Kidney epithelial cell (primary cell): ENCODE results near the gene MLIP. TPM values are rescaled to one million over a fixed set of nuclear protein-coding genes. Genes with fewer than 3 reads are reported as not detected.
A peak's percentile ranks its signal among the peaks of the same experiment; 100 is the strongest.

Source experiments
- DNase-seq: peaks from one replicate; pipeline ENCODE4 v3.0.0-alpha.2; 2010; ENCODE audit warnings: low read depth
- H3K27me3 ChIP-seq: 2 replicates; pipeline ENCODE4 v1.6.0; 2011; ENCODE audit warnings: low read length; ENCODE audit not compliant: control insufficient read depth, insufficient read depth
- H3K36me3 ChIP-seq: 2 replicates; pipeline ENCODE4 v1.5.1; 2011; ENCODE audit warnings: low read length; ENCODE audit not compliant: control insufficient read depth, insufficient read depth
- H3K4me3 ChIP-seq: 2 replicates; pipeline ENCODE4 v1.5.1; 2011; ENCODE audit warnings: low read depth, mild to moderate bottlenecking, control low read depth, low read length
- total RNA-seq: library from RNA; depleted of rRNA; stranded (reverse); fragments of >200 nt; gene quantifications from 2 replicates; pipeline ENCODE4 v1.2.3, GENCODE V29; 2015
- TF ChIP-seq, protein P1 (sequence below): IDR thresholded peaks from 2 replicates; pipeline ENCODE4 v1.5.1; 2011; ENCODE audit warnings: mild to moderate bottlenecking, moderate library complexity, low read length, control low read depth, inconsistent platforms; ENCODE audit not compliant: insufficient read depth, poor library complexity, severe bottlenecking

The MLIP gene
- total RNA-seq, 1 donor from 2014 or later: not detected

DNA sequence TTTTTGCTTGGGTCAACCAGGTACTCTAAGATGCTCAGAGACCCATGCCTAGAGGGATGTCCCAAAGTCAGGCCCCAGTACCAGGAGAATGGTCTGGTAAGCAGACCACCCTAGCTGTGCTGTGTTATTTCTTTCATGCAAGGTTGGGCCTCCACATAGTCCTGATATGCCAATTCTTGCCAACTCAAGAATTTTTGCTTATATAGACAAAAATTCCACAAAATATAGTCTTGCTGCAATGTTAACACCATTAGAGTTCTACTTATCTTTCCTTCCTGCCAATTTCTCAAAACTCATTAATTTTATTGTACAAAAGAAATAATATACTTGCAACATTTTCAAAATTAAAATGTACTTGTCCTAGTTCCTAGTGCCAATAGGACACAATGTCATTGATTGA lies 163.1 kb downstream of the MLIP start:
- DNase-seq: no peak
- TF ChIP-seq, protein P1, sequence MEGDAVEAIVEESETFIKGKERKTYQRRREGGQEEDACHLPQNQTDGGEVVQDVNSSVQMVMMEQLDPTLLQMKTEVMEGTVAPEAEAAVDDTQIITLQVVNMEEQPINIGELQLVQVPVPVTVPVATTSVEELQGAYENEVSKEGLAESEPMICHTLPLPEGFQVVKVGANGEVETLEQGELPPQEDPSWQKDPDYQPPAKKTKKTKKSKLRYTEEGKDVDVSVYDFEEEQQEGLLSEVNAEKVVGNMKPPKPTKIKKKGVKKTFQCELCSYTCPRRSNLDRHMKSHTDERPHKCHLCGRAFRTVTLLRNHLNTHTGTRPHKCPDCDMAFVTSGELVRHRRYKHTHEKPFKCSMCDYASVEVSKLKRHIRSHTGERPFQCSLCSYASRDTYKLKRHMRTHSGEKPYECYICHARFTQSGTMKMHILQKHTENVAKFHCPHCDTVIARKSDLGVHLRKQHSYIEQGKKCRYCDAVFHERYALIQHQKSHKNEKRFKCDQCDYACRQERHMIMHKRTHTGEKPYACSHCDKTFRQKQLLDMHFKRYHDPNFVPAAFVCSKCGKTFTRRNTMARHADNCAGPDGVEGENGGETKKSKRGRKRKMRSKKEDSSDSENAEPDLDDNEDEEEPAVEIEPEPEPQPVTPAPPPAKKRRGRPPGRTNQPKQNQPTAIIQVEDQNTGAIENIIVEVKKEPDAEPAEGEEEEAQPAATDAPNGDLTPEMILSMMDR: no peak
- H3K27me3 ChIP-seq: no peaks in the 10 kb centered on the region
- no peaks in the 10 kb centered on the region for H3K36me3 ChIP-seq
- no peak overlapping the region for H3K4me3 ChIP-seq

DNA sequence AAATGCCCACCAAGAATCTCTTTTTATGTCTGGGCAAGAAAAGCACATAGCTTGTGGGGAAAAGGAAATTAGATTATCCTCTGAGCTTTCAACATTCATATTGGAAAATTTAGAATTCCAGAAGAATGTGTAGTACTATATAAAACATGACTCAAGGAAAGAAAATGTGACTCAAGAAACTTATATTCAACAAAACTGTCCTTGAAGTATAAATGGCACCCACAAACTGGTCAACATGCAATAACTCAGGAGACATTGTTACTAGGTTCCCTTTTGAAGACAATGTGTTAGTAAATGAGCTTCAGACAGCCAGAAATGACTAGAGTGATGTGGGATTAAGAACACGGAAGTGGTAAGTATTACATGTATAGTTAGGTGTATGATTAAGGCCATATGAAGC lies 170.9 kb downstream of the MLIP start:
- TF ChIP-seq, protein P1: no peak
- Histone ChIP-seq H3K36me3 (no peaks in the 10 kb centered on the region), H3K27me3 (no peaks in the 10 kb centered on the region), H3K4me3 (no peak overlapping the region)
- no peak for DNase-seq

DNA sequence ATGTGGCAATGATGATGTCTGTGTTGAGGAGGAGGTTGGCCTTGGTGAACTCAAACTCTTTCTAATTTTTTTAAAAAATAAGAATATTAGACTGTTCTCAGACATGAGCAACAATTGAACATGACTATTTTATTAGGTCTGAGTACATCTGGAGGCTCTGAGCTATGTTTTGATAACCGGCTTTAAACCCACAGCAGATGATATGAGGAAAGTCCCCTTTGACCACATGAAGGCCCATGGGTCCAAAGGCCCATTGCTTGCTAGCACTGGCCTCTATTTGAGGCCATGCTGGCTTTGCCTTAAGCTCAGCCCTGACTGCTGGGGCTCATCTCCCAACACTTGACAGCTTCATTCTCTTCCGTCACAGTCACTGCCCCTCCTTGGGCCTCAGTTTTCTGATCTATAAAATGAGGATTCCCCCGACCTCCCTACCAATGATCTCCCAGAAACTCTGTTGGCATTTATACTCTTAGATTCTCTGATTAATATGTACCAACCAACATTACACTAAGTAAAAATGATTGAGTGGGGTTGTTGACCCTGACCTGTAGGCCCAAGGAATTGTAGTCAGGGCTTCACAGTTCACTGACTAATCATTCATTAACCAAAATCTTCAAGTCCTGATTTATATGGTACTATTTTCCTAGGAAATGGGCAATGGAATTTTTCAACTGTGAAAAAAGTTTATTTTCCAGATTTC lies 173.1 kb downstream of the MLIP start:
- H3K36me3 ChIP-seq: no peaks in the 10 kb centered on the region
- no peaks in the 10 kb centered on the region for H3K27me3 ChIP-seq
- no peak overlapping the region for H3K4me3 ChIP-seq
- peak; percentile 38 for DNase-seq
- TF ChIP-seq, protein P1: no peak

DNA sequence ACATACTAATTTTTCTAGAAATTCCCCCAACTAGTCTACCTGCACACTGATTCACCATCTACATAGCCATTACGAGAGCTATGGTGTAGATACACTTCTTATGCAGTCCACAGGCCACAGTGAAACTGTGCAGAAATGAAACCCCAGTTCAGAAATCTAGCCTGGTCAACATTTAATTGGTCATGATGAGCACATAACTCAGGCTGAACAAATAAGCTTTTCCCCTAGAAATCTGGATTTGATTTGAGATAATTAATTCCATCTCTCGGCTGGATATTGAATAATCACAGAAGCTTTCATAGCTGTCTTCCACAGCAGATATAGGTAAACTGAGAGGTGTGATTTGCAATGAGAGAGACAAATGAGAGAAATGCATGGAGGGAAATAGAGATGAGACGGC lies 174.4 kb downstream of the MLIP start:
- Histone ChIP-seq H3K27me3 (no peaks in the 10 kb centered on the region), H3K4me3 (no peak overlapping the region), H3K36me3 (no peaks in the 10 kb centered on the region)
- DNase-seq: no peak
- TF ChIP-seq, protein P1: no peak

DNA sequence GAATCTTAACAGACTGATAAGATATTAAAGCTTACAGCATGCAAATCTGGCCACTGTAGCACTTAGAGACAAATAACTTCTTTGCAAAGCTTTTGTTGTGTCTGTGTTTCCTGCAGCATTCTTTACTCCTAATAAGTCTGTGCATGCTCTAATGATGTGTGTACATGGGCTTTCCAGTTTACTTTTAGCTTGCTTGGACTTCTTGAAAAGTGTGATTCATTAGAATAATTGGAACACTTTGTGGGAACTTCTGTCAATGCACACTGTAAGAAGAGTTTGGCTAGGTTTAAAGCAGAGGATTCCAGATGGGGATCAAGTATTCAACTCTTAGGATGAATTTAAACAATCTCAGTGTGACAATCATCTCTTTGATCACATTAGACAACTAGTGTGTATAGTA lies 174.9 kb downstream of the MLIP start:
- Histone ChIP-seq H3K27me3 (no peaks in the 10 kb centered on the region), H3K36me3 (no peaks in the 10 kb centered on the region), H3K4me3 (no peak overlapping the region)
- no peak for DNase-seq
- TF ChIP-seq, protein P1: no peak

DNA sequence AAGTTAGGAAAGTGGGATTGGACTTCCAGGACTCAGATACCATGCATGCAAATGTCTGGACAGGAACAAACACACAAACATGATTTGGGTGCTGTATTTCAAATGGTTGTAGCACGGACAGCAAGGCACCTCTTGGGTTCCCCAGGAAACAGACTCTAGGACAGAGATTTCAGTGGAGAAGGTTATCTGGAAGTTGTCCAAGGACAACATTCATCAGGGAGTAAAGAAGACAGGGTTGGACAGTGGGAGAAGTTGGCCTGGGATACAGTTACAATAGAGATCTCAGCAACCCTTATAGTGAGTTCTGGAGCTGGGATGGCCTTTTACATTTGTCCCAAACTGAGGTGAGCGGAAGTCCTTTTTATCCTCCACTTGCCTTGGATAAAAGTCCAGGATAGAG lies 177.2 kb downstream of the MLIP start:
- no peak for DNase-seq
- Histone ChIP-seq H3K36me3 (no peaks in the 10 kb centered on the region), H3K27me3 (no peaks in the 10 kb centered on the region), H3K4me3 (no peak overlapping the region)
- TF ChIP-seq, protein P1: no peak
